HG02970 (cell line): ENCODE measurements around the gene FHL3.

Experiments
- ATAC-seq: cut with Tn5 transposase; IDR thresholded peaks from one replicate; pipeline ENCODE4 v1.9.1; 2021; ENCODE audit warnings: mild to moderate bottlenecking, moderate library complexity, moderate number of reproducible peaks; ENCODE audit not compliant: unreplicated experiment, low FRiP score

Gene FHL3, protein sequence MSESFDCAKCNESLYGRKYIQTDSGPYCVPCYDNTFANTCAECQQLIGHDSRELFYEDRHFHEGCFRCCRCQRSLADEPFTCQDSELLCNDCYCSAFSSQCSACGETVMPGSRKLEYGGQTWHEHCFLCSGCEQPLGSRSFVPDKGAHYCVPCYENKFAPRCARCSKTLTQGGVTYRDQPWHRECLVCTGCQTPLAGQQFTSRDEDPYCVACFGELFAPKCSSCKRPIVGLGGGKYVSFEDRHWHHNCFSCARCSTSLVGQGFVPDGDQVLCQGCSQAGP

DNA sequence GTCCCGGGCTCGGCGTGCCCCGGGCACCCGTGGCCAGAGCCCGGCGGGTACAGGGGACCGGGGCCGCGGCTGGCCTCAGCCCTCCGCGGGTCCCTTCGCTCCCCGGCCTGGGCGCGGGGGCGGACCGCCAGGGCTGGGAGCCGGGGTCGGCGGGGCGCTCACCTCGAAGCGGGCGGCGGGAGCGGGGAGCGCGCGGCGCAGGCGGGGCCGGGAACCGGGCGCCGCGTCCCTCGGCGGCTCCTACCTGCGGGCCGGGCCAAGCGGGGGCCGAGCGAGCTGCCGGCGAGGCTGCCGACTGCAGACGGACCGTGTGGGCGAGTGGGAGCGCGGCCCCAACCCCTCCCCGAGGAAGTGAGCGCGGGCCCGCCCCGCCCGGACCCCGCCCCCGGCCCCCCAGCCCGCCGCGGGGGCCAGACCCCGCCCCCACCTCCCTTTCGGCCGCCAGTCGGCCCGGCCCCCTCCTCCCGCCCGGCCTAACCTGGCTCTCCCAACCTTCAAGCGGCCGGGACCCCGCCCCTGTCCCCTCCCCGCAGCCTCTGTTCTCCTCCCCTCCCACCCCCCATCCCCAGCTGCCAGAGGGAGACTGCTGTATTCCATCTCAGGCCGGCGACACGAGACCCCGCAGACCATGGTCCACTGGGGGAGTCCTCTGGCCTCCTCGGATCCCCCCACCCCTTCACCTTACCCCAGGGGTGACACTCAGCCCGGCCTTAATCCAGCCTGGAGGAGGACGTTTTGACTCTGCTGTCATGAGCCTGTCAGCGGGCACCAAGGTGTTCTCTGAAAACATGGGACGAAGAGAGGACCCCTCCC, at the start of gene FHL3:
TSS of gene FHL3 (minus strand) at position 320 of the 813 bp plus-strand sequence. CDS start 6,102 bp downstream, outside the sequence.
- no peak for ATAC-seq

DNA sequence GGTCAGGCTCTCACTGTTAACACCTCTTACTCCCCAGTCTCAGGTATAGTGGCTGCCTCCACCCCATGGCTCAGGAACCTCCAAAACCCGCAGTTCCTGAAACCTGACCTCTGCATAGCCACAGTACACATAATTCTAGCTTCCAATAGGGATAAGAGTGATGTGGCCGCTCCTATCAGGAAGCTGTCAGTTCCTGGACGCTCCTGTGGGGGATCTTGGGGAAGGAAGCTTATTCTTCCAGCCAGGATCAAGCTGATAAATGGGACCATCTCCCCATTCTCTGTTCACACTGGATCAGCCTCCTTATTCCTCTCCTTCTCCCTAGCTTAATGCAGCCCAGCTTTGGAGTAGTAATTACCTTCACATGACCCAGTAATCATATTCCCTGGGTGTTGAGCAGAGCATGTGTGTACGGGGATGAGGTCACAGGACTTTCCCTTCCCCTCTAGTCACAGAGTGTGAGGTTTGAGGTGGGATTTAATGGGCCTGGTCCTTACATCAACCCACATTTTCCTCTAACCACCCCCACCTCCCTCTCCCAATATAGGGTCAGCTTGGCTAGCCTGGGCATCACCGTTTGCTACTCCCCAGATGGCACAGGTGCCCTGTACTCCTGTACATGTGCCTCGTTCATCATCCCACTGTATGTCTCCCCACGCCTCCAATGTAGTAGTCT, 48.2 kb upstream of the FHL3 start:
- no peak for ATAC-seq

DNA sequence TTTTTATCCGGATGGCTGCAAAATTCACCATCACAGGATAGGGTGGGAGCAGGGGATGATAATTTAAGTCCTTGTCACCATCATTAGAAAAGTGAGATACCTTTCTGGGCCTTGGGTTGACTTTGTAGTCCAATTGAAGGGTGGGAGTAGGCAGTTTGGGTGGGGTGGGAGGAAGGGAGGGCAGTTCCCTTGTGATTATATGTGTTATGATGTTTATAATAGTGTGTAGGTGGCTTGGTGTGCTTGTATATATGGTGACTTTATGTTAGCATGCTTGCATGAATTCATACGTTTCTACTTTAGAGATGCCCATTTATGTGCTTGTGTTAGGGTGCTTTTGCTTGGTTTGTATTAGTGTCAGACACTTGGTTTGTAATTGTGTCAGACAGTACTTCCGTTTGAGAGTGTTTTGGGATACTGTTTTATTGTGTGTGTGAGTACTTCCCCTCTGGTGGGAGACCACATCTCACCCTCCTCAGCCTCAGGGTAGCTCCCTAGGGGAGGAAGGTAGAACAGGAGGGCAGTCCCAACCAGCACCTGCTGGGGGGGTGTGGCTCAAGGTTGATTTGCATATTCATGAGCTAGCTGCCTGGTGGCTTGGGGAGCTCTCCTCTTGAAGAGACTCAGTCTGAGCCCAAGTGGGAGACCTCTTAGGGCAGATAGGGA, 47.6 kb upstream of the FHL3 start:
- no peak for ATAC-seq

DNA sequence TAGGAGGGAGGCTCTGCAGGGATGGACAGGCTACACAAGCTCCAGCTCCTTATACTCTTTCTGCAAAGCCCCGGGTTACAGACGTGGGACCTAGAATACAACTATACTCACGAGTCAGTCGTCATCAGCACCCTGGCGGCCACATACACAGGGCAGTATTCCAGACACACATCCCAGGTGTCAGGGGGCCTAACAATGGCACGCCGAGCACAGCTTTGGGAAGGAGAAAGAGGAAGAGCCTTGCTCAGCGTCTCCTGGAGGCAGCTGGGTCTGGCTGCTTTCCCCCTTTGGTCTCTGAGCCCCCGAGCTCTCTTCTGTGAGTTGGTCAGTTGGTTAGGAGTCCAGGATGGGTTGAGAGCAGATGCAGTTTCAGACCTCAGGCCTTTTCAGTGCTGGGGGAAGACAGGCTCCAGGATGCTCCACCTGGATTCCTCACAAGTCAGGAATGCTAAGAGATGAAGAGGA, 45.8 kb upstream of the FHL3 start:
- ATAC-seq: no peak

DNA sequence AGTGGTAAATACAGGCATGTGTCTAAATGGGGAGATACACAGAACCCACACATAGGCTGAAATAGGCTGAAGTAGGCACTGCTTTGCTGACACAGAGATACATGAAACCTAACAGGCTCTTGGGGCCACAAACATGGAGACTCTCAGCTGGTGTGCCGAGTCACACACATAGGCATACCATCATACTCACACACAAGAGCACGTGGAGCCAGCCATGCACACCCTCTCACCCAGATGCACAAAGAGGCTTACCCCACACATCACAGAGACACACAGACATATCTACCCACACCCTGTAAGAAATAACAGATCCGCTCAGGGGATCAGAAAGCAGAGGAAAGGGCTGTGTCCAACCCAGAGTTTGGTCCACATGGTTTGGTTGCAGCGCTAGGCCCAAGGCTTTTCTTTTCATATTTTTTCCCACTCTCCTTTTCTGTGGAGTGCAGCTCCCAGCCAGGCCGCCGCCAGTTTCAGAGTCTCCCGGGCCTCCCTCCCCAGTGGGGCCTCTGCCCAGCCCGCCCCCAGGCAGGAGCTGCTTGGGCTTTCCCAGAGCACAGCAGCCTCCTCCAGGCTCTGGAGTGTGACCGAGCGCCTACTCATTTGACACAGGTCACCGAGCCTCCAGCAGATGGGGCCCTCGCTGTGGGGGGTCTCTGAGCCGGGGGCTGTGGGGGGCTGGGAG, 45.2 kb upstream of the FHL3 start:
- no peak for ATAC-seq

DNA sequence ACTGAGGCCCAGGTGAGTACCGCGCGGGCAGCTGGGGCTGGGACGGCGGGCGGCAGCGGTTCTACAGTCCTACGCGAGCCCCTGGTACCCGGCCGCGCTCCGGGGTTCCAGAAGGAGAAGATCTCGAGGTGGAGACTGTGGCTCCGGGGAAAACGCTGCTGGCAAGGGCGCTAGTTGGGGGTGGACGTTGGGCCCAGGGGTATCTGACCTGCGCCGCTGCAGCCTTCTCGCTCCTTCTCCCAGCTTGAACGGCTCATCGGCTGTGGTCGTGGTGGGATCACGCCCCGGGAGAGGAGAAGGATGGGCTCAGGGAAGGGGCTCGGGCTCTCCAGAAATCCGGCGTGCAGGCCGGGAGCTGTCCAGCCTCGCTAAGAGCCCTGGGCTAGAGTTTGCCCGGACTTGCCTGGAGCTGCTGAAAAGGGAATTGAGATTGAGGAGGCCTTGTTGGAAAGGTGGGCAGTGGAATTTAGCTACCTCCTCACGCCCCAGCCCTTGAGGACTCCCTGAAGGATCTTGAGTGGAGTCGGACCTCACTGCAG, 42.4 kb upstream of the FHL3 start:
- no peak for ATAC-seq

DNA sequence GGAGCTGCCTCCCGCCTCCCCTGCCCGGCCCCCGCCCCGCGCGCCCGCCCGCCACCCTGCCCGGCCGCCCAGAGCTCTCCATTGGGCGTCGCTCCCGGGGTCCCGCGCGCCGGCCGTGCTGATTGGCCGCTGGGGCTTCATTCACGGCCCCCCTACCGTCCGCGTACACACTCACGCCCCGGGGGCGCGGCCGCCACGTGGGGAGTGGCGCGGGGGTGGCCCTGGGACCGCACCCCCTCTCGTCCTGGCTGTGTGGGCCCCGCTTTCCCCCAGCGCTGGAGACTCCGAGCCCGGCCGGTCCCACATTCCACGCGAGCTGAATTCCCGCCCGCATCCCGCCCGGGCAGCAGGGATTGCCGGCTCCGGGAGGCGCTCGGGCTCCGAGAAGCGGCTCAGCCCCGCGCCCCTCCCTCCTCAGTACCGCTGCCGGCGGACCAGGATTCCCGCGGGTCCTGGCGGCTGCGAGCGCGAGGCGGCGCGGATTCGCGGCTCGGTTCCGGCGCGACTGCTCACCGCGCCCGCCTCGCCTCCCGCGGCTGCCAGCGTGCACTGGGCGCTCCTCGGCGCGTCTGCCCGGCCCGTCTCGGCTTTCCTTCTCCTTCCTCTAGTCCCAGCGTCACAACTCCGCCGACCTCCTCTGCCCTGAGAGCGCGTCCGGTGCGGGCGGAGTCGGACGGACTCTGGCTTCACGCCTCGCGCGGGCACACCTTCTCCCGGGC, 41.7 kb upstream of the FHL3 start:
- ATAC-seq: peak; percentile 1

DNA sequence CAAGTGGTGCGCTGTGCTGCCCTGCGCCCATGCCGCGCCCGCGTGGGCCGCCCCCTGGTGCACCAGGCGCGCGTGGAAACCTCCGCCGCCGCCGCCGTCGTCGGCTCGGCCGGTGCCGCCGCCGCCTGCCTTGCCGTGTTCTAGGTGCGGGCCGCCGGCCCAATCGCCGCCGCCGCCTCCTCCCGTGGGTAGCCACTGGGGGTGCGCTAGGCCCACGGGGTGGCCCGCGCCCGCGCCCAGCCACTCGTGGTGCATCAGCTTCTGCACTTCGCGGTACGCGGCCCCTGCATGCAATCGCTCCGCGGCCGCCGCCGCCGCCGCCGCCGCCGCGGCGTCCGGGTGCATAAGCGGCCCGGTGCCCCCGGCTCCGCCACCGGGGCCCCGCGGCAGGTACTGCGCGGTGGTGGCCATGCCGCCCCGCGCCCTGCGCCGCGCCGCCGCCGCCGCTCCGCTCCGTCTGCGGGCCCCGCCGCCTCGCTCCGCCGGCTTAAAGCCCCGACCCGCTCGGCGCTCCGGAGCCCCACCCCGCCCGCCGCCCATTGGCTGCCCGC, 41.1 kb upstream of the FHL3 start, which contains the start of gene POU3F1:
TSS of gene POU3F1 (minus strand) at position 461 of the 551 bp plus-strand sequence. CDS start at position 411, 50 bp downstream.
- ATAC-seq: peak; percentile 42

DNA sequence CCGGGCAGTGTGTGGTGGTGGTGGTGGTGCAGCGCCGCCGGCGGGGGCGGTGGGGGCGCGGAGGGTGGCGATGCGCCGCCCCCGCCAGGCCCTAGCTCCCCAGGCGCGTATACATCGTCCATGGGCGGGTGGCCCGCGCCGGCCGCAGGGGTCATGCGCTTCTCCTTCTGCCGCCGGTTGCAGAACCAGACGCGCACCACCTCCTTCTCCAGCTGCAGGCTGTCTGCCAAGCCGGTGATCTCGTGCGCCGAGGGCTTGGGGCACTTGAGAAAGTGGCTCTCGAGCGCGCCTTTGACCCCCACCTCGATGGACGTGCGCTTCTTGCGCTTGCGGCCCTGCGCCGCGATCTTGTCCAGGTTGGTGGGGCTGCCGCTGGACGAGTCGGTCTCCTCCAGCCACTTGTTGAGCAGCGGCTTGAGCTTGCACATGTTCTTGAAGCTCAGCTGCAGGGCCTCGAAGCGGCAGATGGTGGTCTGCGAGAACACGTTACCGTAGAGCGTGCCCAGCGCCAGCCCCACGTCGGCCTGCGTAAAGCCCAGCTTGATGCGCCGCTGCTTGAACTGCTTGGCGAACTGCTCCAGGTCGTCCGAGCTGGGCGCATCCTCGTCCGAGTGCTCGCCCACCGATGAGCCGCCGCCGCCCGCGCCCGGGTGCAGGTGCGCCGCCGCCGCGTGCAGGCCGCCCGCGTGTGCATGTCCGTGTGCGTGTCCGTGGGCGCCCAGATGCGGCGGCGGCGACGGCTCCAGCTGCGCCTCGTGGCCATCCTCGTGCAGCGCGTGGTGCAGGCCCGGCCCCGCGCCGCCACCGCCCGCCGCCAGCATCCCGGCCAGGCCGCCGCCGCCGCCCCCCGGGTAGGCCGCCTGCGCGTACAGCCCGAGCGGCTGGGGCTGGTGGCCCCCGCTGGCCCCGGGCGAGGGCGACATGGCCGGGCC, 40.4 kb upstream of the FHL3 start:
- peak; percentile 16 for ATAC-seq

DNA sequence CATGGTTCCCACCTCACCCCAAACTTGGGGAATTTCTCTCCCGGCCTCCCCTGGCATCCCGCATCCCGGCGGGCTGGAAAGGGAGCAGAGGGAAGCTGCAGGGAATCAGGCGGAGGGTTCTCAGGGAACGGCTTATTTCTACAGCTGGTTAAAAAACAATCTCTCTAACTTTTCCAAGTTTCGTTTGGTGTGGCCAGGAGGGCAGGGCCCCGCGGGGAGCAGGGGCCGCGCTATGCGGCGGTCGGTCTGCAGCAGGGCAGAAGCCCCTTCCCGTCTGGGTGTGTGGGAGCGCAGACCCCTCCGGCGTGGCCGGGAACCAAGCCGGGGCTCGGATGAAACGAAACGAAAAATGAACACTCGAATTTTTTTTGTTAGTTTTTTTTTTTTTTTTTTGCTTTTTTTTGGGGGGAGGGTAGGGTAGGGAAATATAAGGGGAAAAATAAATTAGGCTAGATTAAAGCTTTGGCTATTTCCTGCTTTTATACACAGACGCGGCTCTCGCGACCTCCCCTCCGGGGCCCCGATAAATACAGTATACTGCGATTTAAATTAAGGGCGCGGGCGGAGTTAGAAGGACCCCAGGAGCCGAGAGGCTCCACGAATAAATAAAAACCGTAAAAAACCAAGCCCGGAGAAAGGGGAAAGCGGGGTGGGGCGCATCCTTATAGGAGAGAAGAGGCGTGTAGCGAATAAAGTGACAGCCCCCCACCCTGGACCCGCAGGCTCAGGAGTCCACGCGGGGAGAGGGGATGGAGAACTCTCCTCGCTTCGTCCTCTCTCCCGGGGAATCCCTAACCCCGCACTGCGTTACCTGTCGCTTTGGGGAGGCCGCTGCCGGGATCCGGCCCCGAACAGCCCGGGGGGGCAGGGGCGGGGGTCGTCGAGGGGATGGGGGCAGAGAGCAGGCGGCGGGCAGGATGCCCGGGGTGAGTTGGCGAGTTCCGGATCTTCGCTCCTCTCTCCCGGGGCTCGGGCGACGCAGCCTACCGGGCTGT, 39.2 kb upstream of the FHL3 start:
- ATAC-seq: no peak

DNA sequence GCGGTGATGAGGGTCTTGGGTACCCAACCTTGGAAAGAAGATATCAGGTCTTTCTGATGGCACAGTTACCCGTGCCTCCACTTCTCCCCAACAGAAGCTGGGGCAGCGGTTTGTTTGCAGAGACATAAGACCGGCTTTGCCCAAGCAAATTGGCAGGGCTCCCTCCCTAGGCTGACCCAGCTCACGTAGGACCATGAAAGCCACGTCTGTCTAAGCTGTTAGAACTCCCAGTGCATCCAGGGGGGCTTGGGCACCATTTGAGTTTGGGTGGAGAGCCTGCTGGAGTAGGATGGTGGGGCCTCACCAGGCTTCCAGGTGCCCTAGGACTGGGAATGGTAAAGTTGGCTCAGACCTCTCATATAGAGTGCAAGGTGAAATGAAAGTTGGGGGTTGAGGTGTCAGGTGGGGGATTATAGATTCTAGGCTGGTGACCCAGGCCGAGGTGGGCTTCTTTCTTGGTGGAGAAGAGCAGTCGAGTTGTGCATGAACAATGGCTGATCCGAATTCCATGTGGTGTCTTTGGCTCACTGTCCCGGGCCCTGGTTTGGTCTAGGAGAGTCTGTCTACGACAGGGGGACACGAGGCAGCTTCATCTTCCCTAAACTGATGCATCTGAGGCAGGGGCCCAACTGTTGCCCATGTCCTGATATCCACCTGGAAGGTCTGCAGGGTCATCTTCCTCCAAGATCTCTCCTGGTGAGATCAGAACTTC, 37.9 kb upstream of the FHL3 start:
- no peak for ATAC-seq

DNA sequence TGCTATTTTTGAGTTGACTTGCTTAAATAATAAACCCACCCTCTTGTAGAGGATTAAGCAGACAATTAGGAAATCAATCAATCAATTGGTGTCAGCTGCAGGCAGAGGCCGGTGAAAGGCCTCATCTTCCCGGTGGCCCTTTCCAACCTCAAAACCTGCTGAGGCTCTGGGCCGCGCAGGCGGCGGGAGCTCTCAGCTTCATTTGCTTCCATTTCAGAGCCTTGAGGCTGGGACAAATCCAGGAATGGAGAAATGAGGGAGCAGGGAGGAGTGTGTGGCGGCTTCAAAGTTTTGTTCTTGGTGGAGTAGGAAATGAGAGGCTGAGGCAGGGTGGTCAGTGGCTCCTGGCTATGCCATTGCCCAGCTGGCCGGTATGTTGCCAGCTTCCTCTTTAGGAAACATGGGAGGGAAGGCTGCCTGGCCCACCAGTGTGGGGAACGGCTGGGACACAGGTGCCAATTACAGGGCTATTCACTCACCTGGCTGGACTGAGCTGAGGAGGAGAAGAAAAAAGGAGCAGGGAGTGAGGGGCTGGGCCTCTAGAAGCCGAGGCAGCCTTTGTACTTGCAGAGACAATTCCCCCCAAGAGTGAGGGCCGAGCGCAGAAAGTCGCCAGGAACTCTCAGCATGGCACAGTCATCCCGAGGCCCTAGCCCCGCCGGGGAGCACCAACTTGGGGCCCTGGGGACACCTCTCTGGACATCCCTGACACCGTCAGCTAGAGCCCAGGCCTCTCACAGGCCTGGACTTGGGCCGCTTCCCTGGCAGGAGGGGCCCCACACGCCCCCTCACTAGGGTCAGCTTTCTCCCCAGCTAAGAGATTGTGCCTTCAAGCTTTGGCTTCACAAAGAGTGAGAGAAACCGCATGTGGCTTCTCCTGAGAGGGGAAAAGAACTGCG, 36.9 kb upstream of the FHL3 start:
- no peak for ATAC-seq

DNA sequence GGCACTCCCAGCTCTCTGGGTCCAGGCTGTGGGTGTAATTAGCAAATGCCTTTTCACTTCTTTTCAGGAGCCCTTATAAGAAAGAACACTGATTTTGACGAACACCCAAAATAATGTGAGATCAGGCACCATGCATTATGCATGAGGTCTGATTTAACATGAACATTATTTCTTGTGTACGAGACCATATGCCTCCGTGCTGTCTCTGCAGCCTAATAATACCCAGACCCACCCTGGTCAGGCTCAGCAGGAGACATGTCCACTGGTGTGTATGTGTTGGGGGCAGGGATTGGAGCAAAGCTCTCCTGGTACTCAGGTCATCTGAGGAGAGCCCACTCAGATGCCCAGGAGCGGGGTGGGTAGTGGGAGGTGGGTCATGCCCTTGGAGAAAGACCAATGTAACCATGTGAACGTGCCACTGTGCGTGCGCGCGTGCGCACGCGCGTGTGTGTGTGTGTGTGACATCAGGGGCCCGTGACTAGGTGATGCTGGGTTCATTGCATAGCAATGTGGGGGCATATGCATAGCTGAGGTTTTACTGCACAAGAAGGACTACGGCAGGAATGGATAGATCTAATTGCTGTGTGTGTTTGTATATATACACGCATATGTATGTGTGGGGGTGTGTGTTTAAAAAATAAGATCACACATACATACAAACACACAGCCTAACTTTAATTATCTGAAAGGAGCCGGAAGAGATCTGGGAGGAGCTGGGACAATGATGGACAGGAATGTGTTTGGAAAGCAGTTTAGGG, 34.2 kb upstream of the FHL3 start:
- ATAC-seq: no peak

DNA sequence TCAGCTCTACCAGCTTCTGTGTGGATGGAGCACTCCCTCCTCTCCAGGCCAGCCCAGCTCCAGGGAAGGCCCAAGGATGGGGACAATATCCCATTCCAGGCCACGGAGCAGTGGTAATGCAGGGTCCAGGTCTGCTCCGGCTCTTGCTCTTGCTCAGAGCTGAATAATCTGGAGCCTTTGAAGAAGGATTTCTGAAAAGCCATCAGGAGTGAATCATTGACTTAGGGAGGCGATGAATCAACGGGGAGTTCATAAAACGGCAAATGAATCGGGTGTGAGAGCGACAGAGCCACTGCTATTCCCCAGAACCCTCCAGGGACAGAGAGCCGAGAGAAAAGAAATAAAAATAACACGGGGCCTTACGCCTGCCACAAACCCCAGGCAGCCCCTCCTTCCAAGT, 33.5 kb upstream of the FHL3 start:
- no peak for ATAC-seq
